HepG2 (cell line): ENCODE measurements around the gene GNRHR. TPM values are rescaled to one million over a fixed set of nuclear protein-coding genes. Genes with fewer than 3 reads are reported as not detected.
A peak's percentile ranks its signal among the peaks of the same experiment; 100 is the strongest.

ENCODE experiments used
- ATAC-seq: fragments of 200-7000 bp; cut with Tn5 transposase; 3 replicates; pipeline ENCODE4 v1.9.1; 2020; ENCODE audit warnings: mild to moderate bottlenecking, moderate library complexity
- BruUV-seq: library from RNA; stranded (reverse); fragments of 400-500 nt; replicated peaks from 2 replicates; lab custom pipeline; 2021; lab: Mats Ljungman, UMichigan
- CTCF ChIA-PET: fragments of 300-600 bp; formaldehyde crosslinking; extraction: SDS; loops from one replicate; lab custom pipeline; 2021; ENCODE audit warnings: low total read pairs, inconsistent platforms, low intra/inter-chr PET ratio; lab: Yijun Ruan, JAX
- POLR2A ChIA-PET: fragments of 350-600 bp; sonication (Branson Sonifier 250); formaldehyde crosslinking; loops from one replicate; lab custom pipeline; 2020; ENCODE audit warnings: antibody characterized with exemption, inconsistent platforms; lab: Yijun Ruan, JAX
- DNase-seq: peaks from one replicate; pipeline ENCODE4 v3.0.0-alpha.2; 2015; ENCODE audit warnings: low spot score
- FAIRE-seq: peaks from 3 replicates; lab custom pipeline; 2011; peaks lifted over from hg19 to GRCh38; lab: Jason Lieb, UNC
- H2AFZ ChIP-seq: one replicate; pipeline ENCODE4 v1.6.1; 2011; ENCODE audit warnings: low read length, inconsistent platforms
- H3K27ac ChIP-seq: fragments of 300-600 bp; 3 replicates; pipeline ENCODE4 v1.8.0; 2011; ENCODE audit warnings: mixed run types, mild to moderate bottlenecking, mixed read lengths, low read length, inconsistent platforms; ENCODE audit not compliant: insufficient read depth; ENCODE audit errors: extremely low read length
- H3K27me3 ChIP-seq, 2 experiments: fragments of 200-600 bp in 1 of 2; 2 replicates in 1 of 2; 3 replicates in 1 of 2; pipeline versions ENCODE4 v1.6.0 to v1.8.0; 2011; ENCODE audit warnings: low read length in 2 of 2, mild to moderate bottlenecking in 2 of 2, moderate library complexity in 2 of 2, inconsistent platforms in 1 of 2; ENCODE audit not compliant: insufficient read depth in 2 of 2, control insufficient read depth in 1 of 2
- H3K36me3 ChIP-seq, 2 experiments: fragments of 200-600 bp in 1 of 2; replicated peaks in 1 of 2; 2 replicates in 1 of 2; 3 replicates in 1 of 2; pipeline versions ENCODE4 v1.5.1 to v1.8.0; 2011; ENCODE audit warnings: low read length in 2 of 2, inconsistent platforms in 1 of 2; ENCODE audit not compliant: insufficient read depth in 2 of 2, control insufficient read depth in 1 of 2
- H3K4me1 ChIP-seq: 2 replicates; pipeline ENCODE4 v1.5.1; 2012; ENCODE audit warnings: low read length, inconsistent platforms; ENCODE audit not compliant: insufficient read depth
- H3K4me2 ChIP-seq: 2 replicates; pipeline ENCODE4 v1.6.0; 2011; ENCODE audit warnings: low read depth, low read length, inconsistent platforms
- H3K4me3 ChIP-seq, 3 experiments: fragments of 200-600 bp in 1 of 3; sonication (generic), shearing (Covaris generic) in 1 of 3; replicated peaks in 1 of 3; 2 replicates each; pipeline ENCODE4 v1.5.1; 2011 to 2016; ENCODE audit warnings: low read length in 3 of 3, inconsistent platforms in 2 of 3, low read depth in 2 of 3, mild to moderate bottlenecking in 2 of 3, control low read depth in 1 of 3, mixed read lengths in 1 of 3; ENCODE audit not compliant: insufficient read depth in 1 of 3
- H3K79me2 ChIP-seq: one replicate; pipeline ENCODE4 v1.6.1; 2011; ENCODE audit warnings: low read length, inconsistent platforms; ENCODE audit not compliant: insufficient read depth
- H3K9ac ChIP-seq: 2 replicates; pipeline ENCODE4 v1.6.0; 2011; ENCODE audit warnings: mild to moderate bottlenecking, low read depth, low read length, inconsistent platforms; ENCODE audit not compliant: insufficient read depth
- H3K9me3 ChIP-seq: 2 replicates; pipeline ENCODE4 v1.5.1; 2012; ENCODE audit warnings: mild to moderate bottlenecking, low read length
- H4K20me1 ChIP-seq: 2 replicates; pipeline ENCODE4 v1.6.0; 2011; ENCODE audit warnings: inconsistent platforms, mild to moderate bottlenecking, low read length, moderate library complexity; ENCODE audit not compliant: insufficient read depth
- ATF7 ChIP-seq, 2 experiments: fragments of 450-650 bp in 1 of 2; sonication (generic) in 1 of 2; formaldehyde crosslinking in 1 of 2; IDR thresholded peaks; 2 replicates each; pipeline versions ENCODE4 v1.4.0 to v1.6.1; 2016 to 2020; ENCODE audit warnings: antibody characterized with exemption in 1 of 2, mild to moderate bottlenecking in 1 of 2, missing genetic modification reagents in 1 of 2
- HNRNPK ChIP-seq: fragments of 200-400 bp; formaldehyde crosslinking; IDR thresholded peaks from 2 replicates; pipeline ENCODE4 v1.6.1; 2018; ENCODE audit warnings: low read length, low read depth, moderate library complexity, mild to moderate bottlenecking; ENCODE audit not compliant: poor library complexity, severe bottlenecking
- KDM5A ChIP-seq: fragments of 200-600 bp; sonication (generic); IDR thresholded peaks from 2 replicates; pipeline ENCODE4 v1.7.0; 2018; ENCODE audit warnings: antibody characterized with exemption, mild to moderate bottlenecking, low read length, borderline replicate concordance
- KDM5B ChIP-seq: sonication (generic); formaldehyde crosslinking; IDR thresholded peaks from 2 replicates; pipeline ENCODE4 v1.4.0; 2020; ENCODE audit warnings: missing genetic modification reagents, mild to moderate bottlenecking, borderline replicate concordance
- NFATC3 ChIP-seq: sonication (generic); formaldehyde crosslinking; IDR thresholded peaks from 2 replicates; pipeline ENCODE4 v1.5.1; 2020; ENCODE audit warnings: mild to moderate bottlenecking, missing genetic modification reagents
- NR2F1 ChIP-seq, 2 experiments: fragments of 450-650 bp in 1 of 2; formaldehyde crosslinking in 1 of 2; IDR thresholded peaks; 2 replicates each; pipeline versions ENCODE4 v1.5.0 to v1.6.1; 2016 to 2020; ENCODE audit warnings: mild to moderate bottlenecking in 1 of 2, missing compliant biosample characterization in 1 of 2, missing genetic modification reagents in 1 of 2, moderate library complexity in 1 of 2
- PCBP1 ChIP-seq: fragments of 200-400 bp; formaldehyde crosslinking; IDR thresholded peaks from 2 replicates; pipeline ENCODE4 v1.6.1; 2017; ENCODE audit warnings: mild to moderate bottlenecking, low read depth, low read length, borderline replicate concordance
- RCOR2 ChIP-seq: IDR thresholded peaks from 2 replicates; pipeline ENCODE4 v1.6.1; 2016; ENCODE audit warnings: missing biosample characterization, missing genetic modification reagents
- TCF7L2 ChIP-seq: IDR thresholded peaks from 2 replicates; pipeline ENCODE4 v1.6.1; 2011; ENCODE audit warnings: mild to moderate bottlenecking, low read depth, low read length, moderate library complexity
- ZBTB3 ChIP-seq: sonication (generic); formaldehyde crosslinking; IDR thresholded peaks from 2 replicates; pipeline ENCODE4 v1.4.0; 2020; ENCODE audit warnings: low read depth, mild to moderate bottlenecking, moderate library complexity, missing genetic modification reagents, borderline replicate concordance
- ZNF251 ChIP-seq: sonication (generic); formaldehyde crosslinking; IDR thresholded peaks from 2 replicates; pipeline ENCODE4 v1.9.0; 2021; ENCODE audit warnings: mild to moderate bottlenecking, missing genetic modification reagents
- ZNF639 ChIP-seq: conservative IDR thresholded peaks from 2 replicates; pipeline ENCODE4 v1.6.1; 2018; ENCODE audit warnings: missing genetic modification reagents
- ZNF772 ChIP-seq: sonication (generic); formaldehyde crosslinking; IDR thresholded peaks from 2 replicates; pipeline ENCODE4 v1.5.0; 2020; ENCODE audit warnings: mild to moderate bottlenecking, missing genetic modification reagents
- ZNF790 ChIP-seq: sonication (generic); formaldehyde crosslinking; IDR thresholded peaks from 2 replicates; pipeline ENCODE4 v1.8.0; 2022; ENCODE audit warnings: missing genetic modification reagents, mild to moderate bottlenecking, borderline replicate concordance
- ZNF839 ChIP-seq: sonication (generic); formaldehyde crosslinking; IDR thresholded peaks from 2 replicates; pipeline ENCODE4 v1.4.0; 2020; ENCODE audit warnings: missing genetic modification reagents, mild to moderate bottlenecking, borderline replicate concordance
- ZNF879 ChIP-seq: sonication (generic); formaldehyde crosslinking; IDR thresholded peaks from 2 replicates; pipeline ENCODE4 v1.8.1; 2023; ENCODE audit warnings: missing genetic modification reagents
- WGBS: methylation state at CpG from one replicate; pipeline ENCODE4 v1.1.6; 2017; ENCODE audit warnings: low lambda C conversion rate; 5-methylcytosine and 5-hydroxymethylcytosine counted together
- in situ Hi-C: cut with HindIII; loops from 2 replicates; pipeline ENCODE4 v1.10.0; 2017; ENCODE audit warnings: low pct_unique_long_range_greater_than_20kb; ENCODE audit not compliant: extremely low pct_ligation_motif_present
- intact Hi-C: fragments of 100-400 bp; cut with micrococcal nuclease; formaldehyde crosslinking; loops from one replicate; pipeline ENCODE4 v1.10.0; 2022; ENCODE audit not compliant: unreplicated experiment
- polyA plus RNA-seq, 8 experiments: library from polyadenylated mRNA; depleted of rRNA in 3 of 8; stranded (reverse) in 7 of 8; unstranded in 1 of 8; fragments of >200 nt; fragmentation: Illumina TruSeq in 4 of 8; extraction: Trizol in 4 of 8; gene quantifications; 2 replicates each; pipeline versions ENCODE4 v1.2.1 to v1.2.3, GENCODE V29; 2011 to 2016; ENCODE audit warnings: low read depth in 4 of 8, missing spikeins in 1 of 8, mixed read lengths in 1 of 8; ENCODE audit not compliant: insufficient read depth in 1 of 8
- total RNA-seq, 5 experiments: library from RNA; depleted of rRNA; stranded (reverse); fragments of >200 nt; fragmentation: Illumina TruSeq; extraction: Trizol; gene quantifications; 2 replicates each; pipeline ENCODE4 v1.2.3, GENCODE V29; 2016; ENCODE audit warnings: low read depth in 1 of 5
- TF ChIP-seq, protein P1 (sequence below): IDR thresholded peaks from 2 replicates; pipeline ENCODE4 v1.6.1; 2018; ENCODE audit warnings: missing genetic modification reagents, mild to moderate bottlenecking, missing compliant biosample characterization

Gene GNRHR
- total and polyA plus RNA-seq, 2 of the 13 experiments (the other 11 are each of a cell fraction or from before 2014, with no cell fraction given), result not detected

- no peaks in the 10 kb centered on the region for H3K9me3 ChIP-seq
- DNase-seq, result no peak
- no peaks in the 10 kb centered on the region for H4K20me1 ChIP-seq
- no peak overlapping the region for H3K4me2 ChIP-seq
- H3K27me3 ChIP-seq, result no peaks in the 10 kb centered on the region
- H3K4me3 ChIP-seq, result no peak overlapping the region
- BruUV-seq, result no TSS peak
- TF ChIP-seq HNRNPK, result peak; percentile 95
- TF ChIP-seq NR2F1 (CRISPR knock-in tag; IDR thresholded peaks at IDR 0.05), result no peak
- TF ChIP-seq ZNF639 (CRISPR knock-in tag), result no peak
- TF ChIP-seq PCBP1, result 0 out of 2 replicates have a peak, but pooled peaks have one; percentile 51
- H3K4me1 ChIP-seq, result no peaks in the 10 kb centered on the region
- H2AFZ ChIP-seq, result no peak overlapping the region
- CTCF ChIA-PET, result no interaction called here
- no peaks in the 10 kb centered on the region for H3K79me2 ChIP-seq
- in situ Hi-C loops, result no loop called here
- no peak overlapping the region for H3K9ac ChIP-seq
- WGBS, result 85% methylated on average over 1 of the region's 1 CpG
- H3K27ac ChIP-seq, result no peak overlapping the region
- no peaks in the 10 kb centered on the region for H3K36me3 ChIP-seq
- intact Hi-C loops, result no loop called here
- no peak for FAIRE-seq
- no peak for ATAC-seq
- POLR2A ChIA-PET, result no interaction called here
These were observed 1.8 kb upstream of the GNRHR start for GRCh38 chr4:67755974-67756373.

GRCh38 chr4:67751260-67751659 lies 2.9 kb downstream of the GNRHR start:
- BruUV-seq, result no TSS peak
- no peak for DNase-seq
- 83% methylated on average over 1 of the region's 1 CpG for WGBS
- intact Hi-C loops, result no loop called here
- Histone ChIP-seq H2AFZ (no peak overlapping the region), H3K4me1 (no peaks in the 10 kb centered on the region), H3K9me3 (no peaks in the 10 kb centered on the region), H3K79me2 (no peaks in the 10 kb centered on the region), H3K4me3 (no peak overlapping the region), H3K27ac (no peak overlapping the region), H3K9ac (no peak overlapping the region), H3K36me3 (no peaks in the 10 kb centered on the region), H3K27me3 (no peaks in the 10 kb centered on the region)
- in situ Hi-C loops, result no loop called here
- no peak for FAIRE-seq
- POLR2A ChIA-PET, result no interaction called here
- TF ChIP-seq KDM5B (CRISPR knock-in tag), result no peak
- TF ChIP-seq ATF7 (IDR thresholded peaks at IDR 0.05), result no peak
- TF ChIP-seq ATF7 (CRISPR knock-in tag; IDR thresholded peaks at IDR 0.05), result no peak
- no peak for TF ChIP-seq ZNF251 (CRISPR knock-in tag)
- TF ChIP-seq, protein P1, sequence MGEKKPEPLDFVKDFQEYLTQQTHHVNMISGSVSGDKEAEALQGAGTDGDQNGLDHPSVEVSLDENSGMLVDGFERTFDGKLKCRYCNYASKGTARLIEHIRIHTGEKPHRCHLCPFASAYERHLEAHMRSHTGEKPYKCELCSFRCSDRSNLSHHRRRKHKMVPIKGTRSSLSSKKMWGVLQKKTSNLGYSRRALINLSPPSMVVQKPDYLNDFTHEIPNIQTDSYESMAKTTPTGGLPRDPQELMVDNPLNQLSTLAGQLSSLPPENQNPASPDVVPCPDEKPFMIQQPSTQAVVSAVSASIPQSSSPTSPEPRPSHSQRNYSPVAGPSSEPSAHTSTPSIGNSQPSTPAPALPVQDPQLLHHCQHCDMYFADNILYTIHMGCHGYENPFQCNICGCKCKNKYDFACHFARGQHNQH (CRISPR knock-in tag), result no peak
- TF ChIP-seq ZBTB3 (CRISPR knock-in tag), result no peak
- no peak for TF ChIP-seq ZNF772
- no peak for TF ChIP-seq ZNF839 (CRISPR knock-in tag)
- TF ChIP-seq ZNF790, result no peak
- TF ChIP-seq ZNF879 (CRISPR knock-in tag), result no peak
- TF ChIP-seq TCF7L2, result no peak
- TF ChIP-seq RCOR2 (CRISPR knock-in tag), result no peak
- TF ChIP-seq KDM5A, result no peak
- no peak for TF ChIP-seq NFATC3 (CRISPR knock-in tag)
- TF ChIP-seq, all 625 proteins: peak for 0
- no peaks in the 10 kb centered on the region for H4K20me1 ChIP-seq
- no peak for ATAC-seq
- no peak overlapping the region for H3K4me2 ChIP-seq
- CTCF ChIA-PET, result no interaction called here
